Liver (tissue), 9 donors: ENCODE measurements around the gene EGFLAM. TPM values are rescaled to one million over a fixed set of nuclear protein-coding genes. Genes with fewer than 3 reads are reported as not detected.

Experiments
- DNase-seq: peaks from one replicate; pipeline ENCODE4 v3.0.0-alpha.2; 2017; ENCODE audit warnings: low spot score
- H3K27ac ChIP-seq, 2 donors: one replicate each; pipeline ENCODE4 v1.7.0; 2013; ENCODE audit warnings: inconsistent platforms in 2 of 2, low read length in 2 of 2, control low read depth in 1 of 2, low read depth in 1 of 2, mild to moderate bottlenecking in 1 of 2
- H3K27me3 ChIP-seq, 4 donors: one replicate each; pipeline versions ENCODE4 v1.6.1 to v1.7.0; 2013; ENCODE audit warnings: low read length in 3 of 4, inconsistent platforms in 1 of 4, mild to moderate bottlenecking in 1 of 4, moderate library complexity in 1 of 4; ENCODE audit not compliant: control insufficient read depth in 4 of 4, insufficient read depth in 4 of 4
- H3K36me3 ChIP-seq, 4 donors: one replicate each; pipeline versions ENCODE4 v1.6.1 to v1.7.0; 2013; ENCODE audit warnings: low read length in 3 of 4, mild to moderate bottlenecking in 3 of 4, low read depth in 1 of 4, moderate library complexity in 1 of 4; ENCODE audit not compliant: control insufficient read depth in 4 of 4, insufficient read depth in 3 of 4
- H3K4me1 ChIP-seq, 4 donors: one replicate each; pipeline versions ENCODE4 v1.6.1 to v1.7.0; 2013; ENCODE audit warnings: low read length in 3 of 4, mild to moderate bottlenecking in 3 of 4, moderate library complexity in 1 of 4; ENCODE audit not compliant: control insufficient read depth in 4 of 4, insufficient read depth in 4 of 4
- H3K4me3 ChIP-seq, 3 donors: one replicate each; pipeline versions ENCODE4 v1.6.1 to v1.7.0; 2013; ENCODE audit warnings: low read length in 3 of 3, control low read depth in 1 of 3, low read depth in 1 of 3, mild to moderate bottlenecking in 1 of 3
- H3K9ac ChIP-seq, 2 donors: one replicate each; pipeline ENCODE4 v1.7.0; 2013; ENCODE audit warnings: low read length in 2 of 2, mild to moderate bottlenecking in 2 of 2, moderate library complexity in 2 of 2, control low read depth in 1 of 2, low read depth in 1 of 2
- H3K9me3 ChIP-seq, 4 donors: one replicate each; pipeline versions ENCODE4 v1.6.1 to v1.7.0; 2013; ENCODE audit warnings: low read length in 3 of 4; ENCODE audit not compliant: control insufficient read depth in 4 of 4
- EGR1 ChIP-seq, 2 donors: IDR thresholded peaks; 2 replicates each; pipeline ENCODE4 v1.6.1; 2016 to 2018; ENCODE audit warnings: antibody characterized with exemption in 2 of 2, low read depth in 2 of 2
- FOXA1 ChIP-seq: IDR thresholded peaks from 2 replicates; pipeline ENCODE4 v1.6.1; 2016; ENCODE audit warnings: antibody characterized with exemption
- FOXA2 ChIP-seq: IDR thresholded peaks from 2 replicates; pipeline ENCODE4 v1.6.1; 2016; ENCODE audit warnings: antibody characterized with exemption
- GABPA ChIP-seq, 2 donors: IDR thresholded peaks in 1 of 2; conservative IDR thresholded peaks in 1 of 2; 2 replicates each; pipeline ENCODE4 v1.6.1; 2016; ENCODE audit warnings: antibody characterized with exemption in 2 of 2, mild to moderate bottlenecking in 1 of 2, moderate library complexity in 1 of 2
- HNF4A ChIP-seq, 2 donors: conservative IDR thresholded peaks; 2 replicates each; pipeline ENCODE4 v1.6.1; 2016; ENCODE audit warnings: antibody characterized with exemption in 2 of 2, mild to moderate bottlenecking in 2 of 2
- HNF4G ChIP-seq: IDR thresholded peaks from 2 replicates; pipeline ENCODE4 v1.6.1; 2016; ENCODE audit warnings: antibody characterized with exemption
- JUND ChIP-seq, 2 donors: IDR thresholded peaks; 2 replicates each; pipeline ENCODE4 v1.6.1; 2016; ENCODE audit warnings: antibody characterized with exemption in 2 of 2
- NR2F2 ChIP-seq: IDR thresholded peaks from 2 replicates; pipeline ENCODE4 v1.6.1; 2016; ENCODE audit warnings: antibody characterized with exemption
- RAD21 ChIP-seq, 2 donors: IDR thresholded peaks; 2 replicates each; pipeline ENCODE4 v1.6.1; 2016; ENCODE audit warnings: antibody characterized with exemption in 2 of 2, mild to moderate bottlenecking in 2 of 2
- RXRA ChIP-seq, 2 donors: IDR thresholded peaks; 2 replicates each; pipeline ENCODE4 v1.6.1; 2017 to 2018; ENCODE audit warnings: antibody characterized with exemption in 2 of 2, mild to moderate bottlenecking in 1 of 2
- SP1 ChIP-seq: IDR thresholded peaks from 2 replicates; pipeline ENCODE4 v1.6.1; 2018; ENCODE audit warnings: antibody characterized with exemption, mild to moderate bottlenecking
- YY1 ChIP-seq: IDR thresholded peaks from 2 replicates; pipeline ENCODE4 v1.6.1; 2016; ENCODE audit warnings: antibody characterized with exemption, mild to moderate bottlenecking
- WGBS: extraction: QIAGEN DNeasy Blood & Tissue Kit; methylation state at CpG from one replicate; pipeline ENCODE4 v1.1.7; 2013; 5-methylcytosine and 5-hydroxymethylcytosine counted together
- polyA plus RNA-seq, 2 donors: library from polyadenylated mRNA; stranded (reverse) in 1 of 2; unstranded in 1 of 2; fragments of 200-250 nt in 1 of 2; fragments of >200 nt in 1 of 2; fragmentation: Nextera tagmentation in 1 of 2; extraction: Ambion mirVana in 1 of 2; gene quantifications; one replicate each; pipeline versions ENCODE4 v1.2.1 to v1.2.3, GENCODE V29; 2013 to 2015
- total RNA-seq, 2 donors: library from RNA; depleted of rRNA; stranded (reverse); fragments of >200 nt; gene quantifications; one replicate each; pipeline ENCODE4 v1.2.3, GENCODE V29; 2014
- TF ChIP-seq, protein P1 (sequence below): IDR thresholded peaks from 2 replicates; pipeline ENCODE4 v1.6.1; 2016; ENCODE audit warnings: antibody characterized with exemption
- TF ChIP-seq, protein P2 (sequence below): fragments of 150-350 bp; IDR thresholded peaks from 2 replicates; pipeline ENCODE4 v1.5.1; 2017; ENCODE audit warnings: improper control_type of control experiment, low read depth, low read length; ENCODE audit not compliant: missing input control
- TF ChIP-seq, protein P3 (sequence below): IDR thresholded peaks from 2 replicates; pipeline ENCODE4 v1.6.1; 2016; ENCODE audit warnings: antibody characterized with exemption
- TF ChIP-seq, protein P4 (sequence below): IDR thresholded peaks from 2 replicates; pipeline ENCODE4 v1.6.1; 2016; ENCODE audit warnings: antibody characterized with exemption, mild to moderate bottlenecking
- TF ChIP-seq, protein P5 (sequence below): IDR thresholded peaks from 2 replicates; pipeline ENCODE4 v1.6.1; 2016; ENCODE audit warnings: antibody characterized with exemption
- donor health status: healthy.
- donor health status: healthy.
- donor health status: healthy.
- donor health status: healthy.
- donor health status: healthy.

The EGFLAM gene
- total and polyA plus RNA-seq, 4 donors: 1.1 to 4.9 (median 1.9) TPM

DNA sequence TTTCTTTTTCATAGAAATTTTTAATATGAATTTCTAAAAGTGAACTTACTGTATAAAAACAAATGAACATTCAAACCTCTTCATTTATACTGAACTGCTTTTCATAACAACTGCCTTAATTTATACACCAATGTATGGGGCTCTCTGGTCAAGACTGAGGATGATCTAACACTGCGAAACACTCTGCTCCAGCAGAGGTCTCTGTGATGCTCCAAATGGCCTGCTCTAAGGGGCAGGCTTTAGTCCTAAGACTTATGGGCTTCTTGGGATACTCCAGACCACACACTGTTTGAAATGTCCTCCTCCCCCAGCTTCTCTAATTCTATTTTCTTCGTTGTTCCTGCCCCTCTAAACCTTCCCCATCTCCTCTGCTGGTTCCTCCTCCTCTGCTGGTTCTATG lies 239.6 kb downstream of the EGFLAM start:
- WGBS: 77% methylated on average over 2 of the region's 2 CpGs
- Histone ChIP-seq H3K4me1 (no peaks in the 10 kb centered on the region), H3K9ac (no peak overlapping the region), H3K36me3 (no peaks in the 10 kb centered on the region), H3K27me3 (no peaks in the 10 kb centered on the region), H3K27ac (no peak overlapping the region), H3K9me3 (no peaks in the 10 kb centered on the region), H3K4me3 (no peak overlapping the region)
- DNase-seq: no peak
- TF ChIP-seq, protein P1, sequence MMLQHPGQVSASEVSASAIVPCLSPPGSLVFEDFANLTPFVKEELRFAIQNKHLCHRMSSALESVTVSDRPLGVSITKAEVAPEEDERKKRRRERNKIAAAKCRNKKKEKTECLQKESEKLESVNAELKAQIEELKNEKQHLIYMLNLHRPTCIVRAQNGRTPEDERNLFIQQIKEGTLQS: no peak
- no peak for TF ChIP-seq NR2F2

DNA sequence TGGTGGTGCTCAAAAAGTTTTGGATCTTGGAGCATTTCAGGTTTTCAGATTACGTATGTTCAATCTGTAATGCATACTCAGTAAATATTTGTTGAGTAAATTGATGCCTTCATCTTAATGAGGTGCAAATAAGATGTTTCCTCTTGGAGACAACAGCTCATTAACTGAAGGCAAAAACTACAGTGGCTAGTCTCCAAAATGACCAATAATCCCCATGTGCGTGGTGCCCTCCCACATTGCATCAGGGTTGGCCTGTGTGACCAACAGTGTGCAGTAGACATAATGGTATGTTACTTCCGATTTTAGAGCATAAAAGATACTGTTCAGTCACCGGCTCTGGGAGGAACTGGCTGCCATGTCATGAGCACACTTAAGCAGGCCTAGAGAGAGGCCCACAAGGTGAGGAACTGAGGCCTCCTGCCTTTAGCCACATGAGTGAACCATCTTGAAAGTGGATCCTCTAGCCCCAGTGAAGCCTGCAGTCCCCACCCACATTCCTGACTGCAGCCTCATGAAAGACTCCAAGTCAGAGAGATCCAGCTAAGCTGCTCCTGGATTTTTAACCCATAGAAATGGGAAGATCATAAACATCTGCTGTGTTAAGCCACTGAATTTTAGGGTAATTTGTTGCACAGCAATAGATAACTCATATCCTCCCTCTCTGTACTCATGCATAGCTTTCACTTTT lies 242.4 kb downstream of the EGFLAM start:
- Histone ChIP-seq H3K27me3 (no peaks in the 10 kb centered on the region), H3K4me3 (no peak overlapping the region), H3K4me1 (no peaks in the 10 kb centered on the region), H3K9ac (no peak overlapping the region), H3K27ac (no peak overlapping the region), H3K9me3 (no peaks in the 10 kb centered on the region), H3K36me3 (no peaks in the 10 kb centered on the region)
- WGBS: 84% methylated on average over 4 of the region's 4 CpGs
- no peak for DNase-seq
- TF ChIP-seq, protein P1: no peak
- no peak for TF ChIP-seq NR2F2
- no peak for TF ChIP-seq GABPA (IDR thresholded peaks at IDR 0.05 in 1 of 2, conservative IDR thresholded peaks at IDR 0.05 in 1 of 2)
- no peak for TF ChIP-seq RAD21 (IDR thresholded peaks at IDR 0.05)
- TF ChIP-seq, protein P2, sequence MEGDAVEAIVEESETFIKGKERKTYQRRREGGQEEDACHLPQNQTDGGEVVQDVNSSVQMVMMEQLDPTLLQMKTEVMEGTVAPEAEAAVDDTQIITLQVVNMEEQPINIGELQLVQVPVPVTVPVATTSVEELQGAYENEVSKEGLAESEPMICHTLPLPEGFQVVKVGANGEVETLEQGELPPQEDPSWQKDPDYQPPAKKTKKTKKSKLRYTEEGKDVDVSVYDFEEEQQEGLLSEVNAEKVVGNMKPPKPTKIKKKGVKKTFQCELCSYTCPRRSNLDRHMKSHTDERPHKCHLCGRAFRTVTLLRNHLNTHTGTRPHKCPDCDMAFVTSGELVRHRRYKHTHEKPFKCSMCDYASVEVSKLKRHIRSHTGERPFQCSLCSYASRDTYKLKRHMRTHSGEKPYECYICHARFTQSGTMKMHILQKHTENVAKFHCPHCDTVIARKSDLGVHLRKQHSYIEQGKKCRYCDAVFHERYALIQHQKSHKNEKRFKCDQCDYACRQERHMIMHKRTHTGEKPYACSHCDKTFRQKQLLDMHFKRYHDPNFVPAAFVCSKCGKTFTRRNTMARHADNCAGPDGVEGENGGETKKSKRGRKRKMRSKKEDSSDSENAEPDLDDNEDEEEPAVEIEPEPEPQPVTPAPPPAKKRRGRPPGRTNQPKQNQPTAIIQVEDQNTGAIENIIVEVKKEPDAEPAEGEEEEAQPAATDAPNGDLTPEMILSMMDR: no peak
- TF ChIP-seq FOXA2: no peak
- no peak for TF ChIP-seq RXRA (IDR thresholded peaks at IDR 0.05)
- TF ChIP-seq YY1: no peak
- TF ChIP-seq HNF4A (conservative IDR thresholded peaks at IDR 0.05): no peak
- TF ChIP-seq, protein P3, sequence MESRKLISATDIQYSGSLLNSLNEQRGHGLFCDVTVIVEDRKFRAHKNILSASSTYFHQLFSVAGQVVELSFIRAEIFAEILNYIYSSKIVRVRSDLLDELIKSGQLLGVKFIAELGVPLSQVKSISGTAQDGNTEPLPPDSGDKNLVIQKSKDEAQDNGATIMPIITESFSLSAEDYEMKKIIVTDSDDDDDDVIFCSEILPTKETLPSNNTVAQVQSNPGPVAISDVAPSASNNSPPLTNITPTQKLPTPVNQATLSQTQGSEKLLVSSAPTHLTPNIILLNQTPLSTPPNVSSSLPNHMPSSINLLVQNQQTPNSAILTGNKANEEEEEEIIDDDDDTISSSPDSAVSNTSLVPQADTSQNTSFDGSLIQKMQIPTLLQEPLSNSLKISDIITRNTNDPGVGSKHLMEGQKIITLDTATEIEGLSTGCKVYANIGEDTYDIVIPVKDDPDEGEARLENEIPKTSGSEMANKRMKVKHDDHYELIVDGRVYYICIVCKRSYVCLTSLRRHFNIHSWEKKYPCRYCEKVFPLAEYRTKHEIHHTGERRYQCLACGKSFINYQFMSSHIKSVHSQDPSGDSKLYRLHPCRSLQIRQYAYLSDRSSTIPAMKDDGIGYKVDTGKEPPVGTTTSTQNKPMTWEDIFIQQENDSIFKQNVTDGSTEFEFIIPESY: no peak
- no peak for TF ChIP-seq HNF4G
- TF ChIP-seq JUND (IDR thresholded peaks at IDR 0.05): no peak
- no peak for TF ChIP-seq FOXA1
- TF ChIP-seq SP1: no peak
- TF ChIP-seq, protein P4, sequence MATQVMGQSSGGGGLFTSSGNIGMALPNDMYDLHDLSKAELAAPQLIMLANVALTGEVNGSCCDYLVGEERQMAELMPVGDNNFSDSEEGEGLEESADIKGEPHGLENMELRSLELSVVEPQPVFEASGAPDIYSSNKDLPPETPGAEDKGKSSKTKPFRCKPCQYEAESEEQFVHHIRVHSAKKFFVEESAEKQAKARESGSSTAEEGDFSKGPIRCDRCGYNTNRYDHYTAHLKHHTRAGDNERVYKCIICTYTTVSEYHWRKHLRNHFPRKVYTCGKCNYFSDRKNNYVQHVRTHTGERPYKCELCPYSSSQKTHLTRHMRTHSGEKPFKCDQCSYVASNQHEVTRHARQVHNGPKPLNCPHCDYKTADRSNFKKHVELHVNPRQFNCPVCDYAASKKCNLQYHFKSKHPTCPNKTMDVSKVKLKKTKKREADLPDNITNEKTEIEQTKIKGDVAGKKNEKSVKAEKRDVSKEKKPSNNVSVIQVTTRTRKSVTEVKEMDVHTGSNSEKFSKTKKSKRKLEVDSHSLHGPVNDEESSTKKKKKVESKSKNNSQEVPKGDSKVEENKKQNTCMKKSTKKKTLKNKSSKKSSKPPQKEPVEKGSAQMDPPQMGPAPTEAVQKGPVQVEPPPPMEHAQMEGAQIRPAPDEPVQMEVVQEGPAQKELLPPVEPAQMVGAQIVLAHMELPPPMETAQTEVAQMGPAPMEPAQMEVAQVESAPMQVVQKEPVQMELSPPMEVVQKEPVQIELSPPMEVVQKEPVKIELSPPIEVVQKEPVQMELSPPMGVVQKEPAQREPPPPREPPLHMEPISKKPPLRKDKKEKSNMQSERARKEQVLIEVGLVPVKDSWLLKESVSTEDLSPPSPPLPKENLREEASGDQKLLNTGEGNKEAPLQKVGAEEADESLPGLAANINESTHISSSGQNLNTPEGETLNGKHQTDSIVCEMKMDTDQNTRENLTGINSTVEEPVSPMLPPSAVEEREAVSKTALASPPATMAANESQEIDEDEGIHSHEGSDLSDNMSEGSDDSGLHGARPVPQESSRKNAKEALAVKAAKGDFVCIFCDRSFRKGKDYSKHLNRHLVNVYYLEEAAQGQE: no peak
- no peak for TF ChIP-seq EGR1 (IDR thresholded peaks at IDR 0.05; ENCODE audit: low read depth in 2 of 2)
- TF ChIP-seq, protein P5, sequence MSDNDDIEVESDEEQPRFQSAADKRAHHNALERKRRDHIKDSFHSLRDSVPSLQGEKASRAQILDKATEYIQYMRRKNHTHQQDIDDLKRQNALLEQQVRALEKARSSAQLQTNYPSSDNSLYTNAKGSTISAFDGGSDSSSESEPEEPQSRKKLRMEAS: no peak
